A172 (cell line): ENCODE data around the gene MYO15A. TPM values are rescaled to one million over a fixed set of nuclear protein-coding genes. Genes with fewer than 3 reads are reported as not detected.

Experiments
- DNase-seq: peaks from one replicate; pipeline ENCODE4 v3.0.0-alpha.2; 2015; ENCODE audit warnings: low spot score
- total RNA-seq: library from RNA; depleted of rRNA; stranded (reverse); fragments of >200 nt; shearing (Covaris generic); gene quantifications from 2 replicates; pipeline ENCODE4 v1.2.3, GENCODE V29; 2014

Gene MYO15A
- total RNA-seq, 1 experiment from 2014 or later: 0.09 TPM

- DNase-seq: no peak
These were observed 27.8 kb downstream of the MYO15A start for GRCh38 chr17:18136357-18136756.

- no peak for DNase-seq
These were observed 29.7 kb downstream of the MYO15A start for GRCh38 chr17:18138065-18138749.

GRCh38 chr17:18139092-18139491, 30.5 kb downstream of the MYO15A start:
- no peak for DNase-seq

GRCh38 chr17:18139498-18139897, 30.9 kb downstream of the MYO15A start:
- DNase-seq: no peak

- DNase-seq: peak; percentile 16
These were observed 31.4 kb downstream of the MYO15A start for GRCh38 chr17:18139949-18140348.

GRCh38 chr17:18140648-18141047, 32.1 kb downstream of the MYO15A start:
- no peak for DNase-seq

- peak; percentile 69 for DNase-seq
These were observed 32.8 kb downstream of the MYO15A start for GRCh38 chr17:18141210-18141803.

- no peak for DNase-seq
These were observed 33.9 kb downstream of the MYO15A start for GRCh38 chr17:18142417-18142816.

- no peak for DNase-seq
These were observed 34.7 kb downstream of the MYO15A start for GRCh38 chr17:18143044-18143936.

- no peak for DNase-seq
These were observed 35.7 kb downstream of the MYO15A start for GRCh38 chr17:18144261-18144660.

- DNase-seq: peak; percentile 20
These were observed 36.3 kb downstream of the MYO15A start for GRCh38 chr17:18144855-18145254.

- no peak for DNase-seq
These were observed 37.3 kb downstream of the MYO15A start for GRCh38 chr17:18145811-18146210.

- DNase-seq: no peak
These were observed 37.7 kb downstream of the MYO15A start for GRCh38 chr17:18146259-18146658.

GRCh38 chr17:18146980-18147379, 38.4 kb downstream of the MYO15A start:
- no peak for DNase-seq

GRCh38 chr17:18148586-18148985, 40.0 kb downstream of the MYO15A start:
- DNase-seq: no peak

GRCh38 chr17:18151290-18151689, 42.7 kb downstream of the MYO15A start:
- no peak for DNase-seq

- no peak for DNase-seq
These were observed 46.6 kb downstream of the MYO15A start for GRCh38 chr17:18155179-18155578.

GRCh38 chr17:18156171-18156975, 47.8 kb downstream of the MYO15A start:
- DNase-seq: peak; percentile 30

- DNase-seq: no peak
These were observed 48.4 kb downstream of the MYO15A start for GRCh38 chr17:18156976-18157280.

- DNase-seq: no peak
These were observed 48.9 kb downstream of the MYO15A start for GRCh38 chr17:18157354-18157985.

GRCh38 chr17:18158022-18158600, 49.6 kb downstream of the MYO15A start:
- peak; percentile 20 for DNase-seq
